ENCODE results near the gene HK1.

DNA sequence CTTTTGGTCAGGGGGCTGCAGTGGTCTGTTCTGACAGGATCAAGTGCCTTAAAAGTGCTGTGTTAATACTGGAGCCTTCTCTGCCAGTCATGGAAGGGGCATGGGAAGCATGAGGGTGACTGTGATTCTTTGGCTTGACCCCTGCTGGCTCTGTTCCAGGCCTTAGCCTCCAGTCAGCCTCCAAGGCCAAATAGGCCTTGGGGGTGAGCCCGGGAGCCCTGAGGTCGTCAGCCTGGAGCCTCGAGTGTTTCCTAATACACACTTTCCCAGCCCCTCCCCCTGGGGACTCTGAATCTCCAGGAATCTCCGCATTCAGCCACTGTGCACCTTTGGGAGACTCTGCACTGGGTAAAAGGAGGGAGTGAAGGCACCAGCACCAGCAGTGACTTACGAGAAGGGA lies 48.2 kb upstream of the HK1 start:
- no peak for TF ChIP-seq POLR2A (IDR thresholded peaks at IDR 0.05; ENCODE audit: low read length)
- TF ChIP-seq GATA1 (IDR thresholded peaks at IDR 0.05; ENCODE audit: low read depth, low read length) = no peak
